Breast epithelium (tissue), 3 donors: ENCODE results near the gene BUB1.

Source experiments
- CTCF ChIP-seq, 3 donors: fragments of 450-650 bp; IDR thresholded peaks; one replicate each; pipeline ENCODE4 v1.5.1; 2016 to 2017; ENCODE audit warnings: antibody characterized with exemption in 3 of 3, mild to moderate bottlenecking in 3 of 3, moderate library complexity in 3 of 3
- POLR2A ChIP-seq: fragments of 450-650 bp; IDR thresholded peaks from one replicate; pipeline ENCODE4 v1.6.1; 2016; ENCODE audit warnings: antibody characterized with exemption, mild to moderate bottlenecking, moderate library complexity

GRCh38 chr2:110655701-110656100, 22.2 kb downstream of the BUB1 start:
- TF ChIP-seq CTCF (IDR thresholded peaks at IDR 0.05) (no peak), POLR2A (no peak)
